ENCODE results near the gene UTP25.

Gene UTP25

DNA sequence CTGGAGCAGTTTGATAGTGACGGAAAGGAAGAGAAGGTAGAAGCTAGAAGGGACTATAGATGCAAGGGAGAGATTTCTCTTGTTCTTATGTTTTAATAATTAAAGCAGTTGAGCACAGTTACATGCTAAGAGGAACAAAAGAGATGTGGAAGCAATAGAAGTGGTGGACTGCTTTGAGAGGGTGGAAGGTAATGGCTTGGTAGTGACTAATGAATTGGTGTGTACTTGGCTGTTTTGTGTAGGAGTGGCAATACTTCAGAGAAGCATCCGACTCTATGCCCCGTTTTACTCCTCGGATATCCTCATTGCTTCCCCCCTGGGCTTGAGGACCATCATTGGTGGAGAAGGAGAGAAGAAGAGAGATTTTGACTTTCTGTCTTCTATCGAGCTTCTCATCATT is 12.8 kb downstream of the UTP25 start:
- DNase-seq, result no peak

DNA sequence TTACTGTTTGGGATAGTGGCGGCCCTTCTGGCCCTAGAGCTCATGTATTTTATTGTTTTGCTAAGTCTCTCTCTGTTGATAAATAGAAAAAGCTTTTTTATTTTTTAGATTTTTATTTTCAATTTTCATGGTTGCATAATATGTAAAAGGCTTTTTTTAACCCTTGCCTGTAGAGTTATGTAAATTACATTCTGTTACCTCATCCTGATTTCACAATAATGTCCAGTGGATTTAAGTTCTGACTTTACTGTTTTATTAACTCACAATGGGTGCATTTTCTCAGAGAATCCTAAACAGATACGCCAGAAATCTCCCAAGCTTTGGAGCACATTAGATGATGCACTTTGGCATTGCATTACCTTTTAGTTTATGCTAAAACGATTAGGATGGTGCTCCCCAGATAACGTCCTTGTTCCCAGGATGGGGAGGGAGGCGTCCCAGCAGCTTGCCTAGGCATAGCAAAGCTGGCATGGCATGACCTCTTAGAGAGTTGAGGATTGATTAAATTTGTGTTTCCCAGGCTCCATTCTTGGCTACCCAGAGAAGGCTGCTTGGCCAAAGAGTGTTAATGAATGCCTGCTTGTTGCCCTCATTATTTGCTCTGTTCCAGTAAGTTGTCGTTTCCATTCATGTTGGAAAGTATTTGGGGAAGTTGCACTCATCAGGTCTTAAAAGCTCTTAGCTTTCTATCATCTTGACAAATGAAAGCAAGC is 17.1 kb downstream of the UTP25 start:
- DNase-seq, result no peak

DNA sequence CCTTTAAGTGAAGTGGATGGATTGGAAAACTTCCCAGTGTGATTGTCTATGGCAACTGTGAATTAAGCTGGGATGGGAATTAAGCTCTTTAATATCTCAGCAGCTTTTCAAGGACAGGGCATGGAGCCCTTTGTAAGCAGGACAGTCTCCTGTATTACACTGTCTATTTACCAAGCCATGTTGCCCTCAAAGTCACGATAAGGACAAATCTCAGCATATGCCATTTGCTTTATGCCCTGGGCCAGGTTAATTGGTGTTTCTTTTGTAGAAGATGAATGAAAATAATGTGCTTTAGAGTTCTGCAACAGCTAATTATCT is 17.6 kb downstream of the UTP25 start:
- no peak for DNase-seq

DNA sequence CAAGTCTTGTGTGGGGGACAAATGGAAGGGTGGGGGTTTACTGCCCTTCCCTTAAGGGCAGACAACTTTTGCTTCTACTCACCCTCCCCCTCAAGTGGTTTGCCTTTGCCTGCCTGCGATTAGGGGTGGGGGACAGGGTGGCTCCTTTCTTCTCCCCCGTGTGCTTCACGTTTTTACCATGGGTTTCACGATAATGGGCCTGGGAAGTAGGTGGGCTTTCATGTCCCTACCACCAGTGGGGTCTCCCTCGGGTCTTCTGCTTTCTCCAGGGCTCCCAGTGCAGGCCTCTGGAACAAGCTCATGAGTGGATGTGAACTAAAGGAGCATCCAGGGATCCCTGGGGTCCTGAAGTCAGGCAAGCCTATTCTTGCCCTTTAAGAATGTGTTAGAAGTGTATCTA is 21.6 kb downstream of the UTP25 start:
- DNase-seq, result no peak

DNA sequence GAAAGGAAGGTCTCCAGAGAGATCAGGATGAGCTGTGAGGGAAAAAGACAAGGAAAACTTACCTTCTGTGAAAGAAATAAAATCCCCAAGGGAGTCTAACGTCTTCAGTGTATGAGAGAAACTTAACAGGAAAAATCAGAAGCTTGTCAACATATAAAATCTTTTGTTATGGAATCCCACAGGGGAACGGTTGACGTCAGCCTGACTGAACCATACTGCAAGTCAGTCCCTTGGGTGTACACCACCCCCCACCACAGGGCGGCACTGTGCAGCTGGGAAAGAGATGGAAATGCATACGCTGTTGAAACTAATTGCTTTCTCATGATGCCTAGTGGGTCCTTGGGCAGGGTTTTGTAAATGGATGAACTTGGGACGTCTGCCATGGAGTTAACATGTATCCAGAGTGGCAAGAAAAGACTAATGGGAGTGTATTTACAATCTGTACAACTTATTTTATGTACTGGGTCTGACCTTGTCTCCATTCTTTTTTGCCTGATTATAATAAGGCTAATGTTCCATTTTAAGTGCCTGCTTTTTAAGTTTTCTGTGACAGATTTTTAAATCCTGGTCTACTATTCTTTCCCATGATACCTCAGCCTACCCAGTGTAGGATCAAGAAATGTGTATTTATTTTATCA is 22.7 kb downstream of the UTP25 start:
- DNase-seq, result no peak

DNA sequence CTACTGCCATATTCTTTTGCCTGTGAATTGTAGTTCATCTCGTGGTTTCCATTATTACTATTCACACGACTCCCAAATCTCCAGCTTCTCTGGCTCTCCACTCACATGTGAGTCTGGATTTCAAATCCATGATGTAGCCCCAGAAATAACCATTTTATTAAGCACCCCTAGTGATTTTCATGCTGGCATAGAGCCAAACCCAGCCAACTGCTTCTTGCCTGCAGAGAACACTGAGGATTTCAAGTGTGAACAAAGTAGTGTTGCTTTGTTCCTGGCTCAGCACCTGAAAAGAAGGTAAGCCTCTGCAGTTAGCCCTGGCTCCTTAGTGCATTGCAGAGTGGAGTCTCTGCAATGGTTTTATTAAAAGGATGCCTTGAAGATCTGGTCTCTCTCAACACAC is 25.9 kb downstream of the UTP25 start:
- DNase-seq, result no peak

DNA sequence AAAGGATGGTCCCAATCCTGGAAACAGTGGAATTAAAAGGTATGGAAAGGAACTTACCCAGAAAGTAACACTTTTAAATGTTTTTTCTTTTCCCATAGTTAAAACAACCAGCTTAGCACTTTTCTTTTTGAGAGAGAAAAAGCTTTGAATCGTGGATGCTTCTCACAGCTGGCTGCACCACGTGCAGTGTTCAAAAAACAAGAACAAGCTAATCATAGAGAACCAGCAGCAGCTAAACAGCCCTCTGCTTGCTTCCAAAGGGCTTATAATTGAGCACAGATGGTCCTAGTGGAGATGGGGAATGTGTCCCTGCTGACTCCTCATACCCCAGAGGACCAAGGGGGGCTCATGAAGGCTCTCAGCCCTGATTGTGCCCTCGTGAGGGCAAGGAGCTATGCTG is 26.4 kb downstream of the UTP25 start:
- no peak for DNase-seq

DNA sequence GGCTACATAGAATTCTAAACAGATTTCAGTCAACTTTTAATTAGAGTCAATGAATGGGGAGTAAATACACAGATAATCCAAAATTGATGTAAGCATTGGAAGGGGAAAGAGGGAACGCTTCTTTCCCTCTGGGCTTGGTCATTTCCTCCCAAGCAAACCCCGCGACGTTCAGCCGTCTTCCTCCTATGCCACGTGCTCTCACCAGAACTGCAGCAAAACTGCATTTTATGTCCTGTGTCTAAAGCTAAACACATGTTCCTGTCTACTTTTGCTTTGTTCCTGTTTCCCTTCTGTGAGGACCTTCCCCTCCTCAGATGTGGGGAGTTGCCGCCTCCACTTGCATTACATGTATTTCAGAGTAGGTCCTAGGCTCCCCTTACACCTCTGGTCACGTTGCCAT is 27.2 kb downstream of the UTP25 start:
- no peak for DNase-seq

DNA sequence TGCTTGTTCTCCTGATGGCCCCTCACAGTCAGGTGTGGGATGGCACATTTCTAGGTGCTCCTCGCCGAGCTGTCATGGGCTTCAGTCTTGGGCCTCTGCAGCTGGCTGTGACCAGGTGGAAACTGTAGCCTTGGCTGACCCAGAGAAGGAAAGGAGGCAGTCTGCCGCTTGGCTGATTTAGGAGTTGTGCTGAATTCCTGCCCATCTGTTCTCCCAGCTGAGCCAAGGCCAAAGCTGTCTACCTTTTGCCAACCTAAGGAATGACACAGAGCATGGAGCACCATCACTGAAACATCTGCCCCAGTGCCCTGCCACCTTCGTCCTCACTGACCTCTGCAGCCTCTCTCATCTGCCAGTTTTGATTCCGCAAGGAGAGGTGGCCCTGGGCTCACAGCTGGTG is 27.9 kb downstream of the UTP25 start:
- DNase-seq, result no peak

DNA sequence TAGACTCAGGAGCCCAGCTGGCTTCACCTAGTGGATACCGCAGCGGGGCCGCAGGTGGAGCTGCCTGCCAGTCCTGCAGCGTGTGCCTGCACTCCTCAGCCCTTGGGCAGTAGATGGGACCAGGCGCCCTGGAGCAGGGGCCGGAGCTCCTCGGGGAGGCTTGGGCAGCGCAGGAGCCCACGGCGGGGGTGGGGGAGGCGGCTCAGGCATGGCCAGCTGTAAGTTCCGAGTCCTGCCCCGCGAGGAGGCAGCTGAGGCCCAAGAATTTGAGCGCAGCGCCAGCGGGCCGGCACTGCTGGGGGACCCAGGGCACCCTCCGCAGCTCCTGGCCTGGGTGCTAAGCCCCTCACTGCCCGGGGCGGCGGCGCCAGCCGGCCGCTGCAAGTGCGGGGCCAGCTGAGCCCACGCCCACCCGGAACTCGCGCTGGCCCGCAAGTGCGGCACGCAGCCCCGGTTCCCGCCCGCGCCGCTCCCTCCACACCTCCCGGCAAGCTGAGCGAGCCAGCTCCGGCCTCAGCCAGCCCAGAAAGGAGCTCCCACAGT is 30.9 kb downstream of the UTP25 start:
- DNase-seq, result no peak

DNA sequence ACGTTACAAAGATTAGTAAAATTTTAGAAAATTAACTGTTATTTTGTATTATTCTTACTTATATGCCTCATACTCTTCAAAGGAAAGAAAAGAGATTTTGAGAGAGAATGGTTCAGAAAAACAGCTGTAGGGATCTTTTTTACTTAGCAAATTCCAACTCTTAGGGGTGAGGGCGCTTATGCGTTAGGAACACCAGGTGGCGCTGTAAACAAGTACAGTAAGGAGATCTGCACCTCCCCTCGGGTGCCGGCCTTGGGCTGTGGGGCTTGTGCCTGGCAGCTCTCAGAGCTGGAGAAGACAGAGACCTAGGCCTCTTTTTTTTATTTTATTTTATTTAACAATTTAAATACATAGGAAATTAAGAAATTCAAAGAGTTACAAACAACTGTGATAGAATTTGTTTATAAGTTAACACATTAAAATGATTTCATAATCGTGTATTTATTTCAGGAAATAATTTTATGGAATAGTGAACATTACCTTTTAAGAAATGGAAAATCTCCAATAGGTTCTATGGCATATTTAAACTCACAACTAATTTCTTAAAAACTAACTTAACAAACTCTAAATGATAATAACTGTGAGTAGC is 32.6 kb downstream of the UTP25 start:
- DNase-seq, result peak; percentile 46

DNA sequence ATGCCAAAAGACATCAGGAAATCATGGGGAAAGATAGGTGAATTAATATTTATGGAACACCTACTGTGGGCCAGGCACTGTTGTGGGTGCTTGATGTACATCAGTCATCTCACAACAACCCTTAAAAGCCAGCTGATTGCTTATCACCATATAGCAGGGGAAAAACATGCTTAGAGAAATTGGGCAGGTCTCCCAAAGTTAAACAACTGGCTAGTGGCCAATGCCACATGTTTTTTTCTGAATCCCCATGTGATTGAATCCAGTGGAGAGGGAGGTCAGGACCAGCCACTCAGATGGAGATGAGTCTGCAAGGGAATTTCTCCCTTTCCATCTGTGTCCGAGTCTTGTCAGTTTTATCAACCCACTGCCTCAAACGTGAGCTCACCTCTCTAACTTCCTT is 33.5 kb downstream of the UTP25 start:
- DNase-seq, result no peak

DNA sequence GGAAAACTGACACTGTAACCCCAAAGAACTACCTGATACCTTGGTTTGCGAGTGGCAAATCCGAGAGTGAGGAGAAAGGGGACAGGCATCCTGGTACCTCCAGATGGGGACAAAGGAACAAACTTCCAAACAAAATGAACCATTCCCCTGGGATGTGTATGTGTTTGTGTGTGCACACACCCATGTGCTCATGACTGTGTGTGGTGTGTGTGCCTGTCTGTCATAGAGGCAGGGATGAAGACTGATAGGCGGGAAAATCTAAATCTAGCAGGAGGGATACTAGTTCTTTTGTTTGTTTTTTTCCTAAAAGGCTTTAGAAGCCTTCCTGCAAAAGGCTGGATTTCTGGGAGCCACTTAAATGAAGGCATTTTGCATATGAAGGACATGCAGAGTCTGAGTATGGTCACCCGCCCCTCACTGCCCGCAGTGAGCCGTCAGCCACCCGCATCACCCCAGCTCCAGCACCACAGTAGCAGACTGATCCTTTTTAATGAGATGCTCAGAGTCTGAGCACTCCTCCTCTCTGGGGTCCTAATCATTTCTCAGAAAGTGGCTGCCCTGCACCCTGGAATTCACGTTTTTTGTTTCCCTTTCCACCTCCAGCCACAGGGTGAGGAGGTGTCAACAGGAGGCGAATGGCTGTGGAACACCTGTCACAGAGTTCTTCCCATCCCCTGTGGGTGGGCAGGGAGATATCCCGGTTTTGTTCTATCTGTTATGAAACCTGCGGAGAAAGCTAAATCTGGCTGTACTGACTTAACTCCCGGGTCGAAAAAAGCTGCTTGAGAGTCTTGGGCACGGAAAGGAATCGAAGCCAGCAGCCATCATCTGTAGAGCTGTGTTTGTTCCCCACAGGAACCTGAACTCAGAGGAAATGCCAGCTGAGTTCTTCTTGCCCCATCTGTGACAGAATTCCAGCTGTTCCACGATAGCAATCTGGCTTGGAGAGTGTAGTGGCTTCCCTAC is 34.9 kb downstream of the UTP25 start:
- no peak for DNase-seq

DNA sequence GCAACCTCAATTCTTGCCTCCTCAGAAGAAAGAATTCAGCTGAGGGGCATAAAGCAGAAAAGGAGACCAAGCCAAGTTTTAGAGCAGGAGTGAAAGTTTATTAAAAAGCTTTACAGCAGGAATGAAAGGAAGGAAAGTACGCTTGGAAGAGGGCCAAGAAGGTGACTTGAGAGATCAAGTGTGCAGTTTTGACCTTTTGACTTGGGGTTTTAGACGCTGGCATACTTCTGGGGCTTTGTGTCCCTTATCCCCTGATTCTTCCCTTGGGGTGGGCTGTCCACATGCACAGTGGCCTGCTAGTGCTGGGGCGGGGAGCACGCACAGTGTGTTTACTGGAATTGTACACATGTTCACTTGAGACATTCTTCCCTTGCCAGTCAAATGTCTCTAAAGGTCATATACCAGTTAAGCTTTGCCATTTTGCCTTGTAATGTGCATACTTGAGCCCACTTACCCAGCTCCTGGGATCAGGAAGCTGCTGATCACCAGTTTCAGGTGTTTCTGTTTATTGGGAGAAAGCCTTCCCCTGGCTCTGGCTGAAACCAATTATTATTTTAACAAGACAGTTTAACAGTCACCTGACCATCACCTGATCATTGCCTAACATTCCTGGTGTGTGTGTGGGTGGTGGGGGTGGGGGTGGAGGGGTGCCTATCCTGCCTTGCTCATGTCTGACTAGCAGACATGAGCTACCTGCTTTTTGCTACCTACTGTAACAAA is 36.2 kb downstream of the UTP25 start:
- no peak for DNase-seq

DNA sequence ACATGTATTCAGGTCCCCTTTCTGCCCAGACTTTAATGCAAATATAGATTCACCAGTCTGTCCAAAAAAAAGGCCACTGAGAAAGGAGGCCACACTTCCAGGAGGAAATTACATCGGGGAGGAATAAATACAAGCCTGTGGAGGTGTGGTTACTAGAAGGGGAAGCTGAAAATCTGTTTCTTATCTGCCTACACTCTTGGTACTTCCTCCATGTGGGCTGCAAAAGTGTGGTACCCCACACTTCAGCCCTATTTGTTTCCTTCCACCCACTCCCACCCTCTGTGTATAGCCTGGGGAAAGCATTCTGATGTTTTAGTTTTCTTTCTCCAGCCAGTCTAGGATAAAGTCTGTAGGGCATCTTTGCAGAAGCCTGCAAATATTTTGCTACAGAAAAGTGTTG is 38.4 kb downstream of the UTP25 start:
- no peak for DNase-seq

DNA sequence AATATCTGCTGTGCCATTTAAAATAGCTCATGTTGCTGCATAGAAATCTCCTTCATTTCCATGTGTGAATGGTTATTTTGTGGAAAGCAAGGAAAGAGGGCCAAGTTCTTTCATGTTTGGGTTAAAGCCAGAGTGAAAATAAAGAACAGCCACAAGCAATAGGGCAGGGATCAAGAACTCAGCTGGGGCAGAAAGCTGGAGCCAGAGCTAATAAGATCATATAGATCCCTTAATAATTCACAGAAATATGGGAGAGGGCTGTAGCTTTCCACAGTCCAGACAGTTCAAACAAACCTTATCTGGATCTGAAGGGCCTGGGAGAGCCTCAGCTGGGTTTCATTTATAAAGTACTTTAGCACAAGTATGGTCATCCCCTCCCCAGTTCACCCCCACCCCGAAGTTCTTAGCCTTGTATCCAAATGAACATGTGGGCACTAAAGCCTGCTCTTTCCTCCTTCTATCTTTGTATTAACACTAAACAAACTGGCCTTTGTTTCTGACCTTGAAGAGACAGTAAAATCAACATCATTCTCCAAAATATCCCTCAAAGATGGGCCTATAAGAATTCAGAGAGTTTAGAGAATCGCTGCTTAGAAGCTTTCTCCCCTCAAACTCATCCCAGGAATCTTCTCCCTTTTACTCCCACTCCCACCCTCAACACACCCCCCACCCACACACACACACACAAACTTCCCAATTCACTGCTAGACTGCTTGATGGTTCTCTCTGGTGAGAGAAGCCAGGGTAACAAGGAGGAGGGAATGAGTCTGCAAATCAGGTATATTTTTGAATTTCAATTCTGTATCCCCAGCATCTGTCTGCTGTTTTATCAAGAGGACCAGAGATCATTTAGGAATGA is 41.7 kb downstream of the UTP25 start:
- DNase-seq, result no peak

DNA sequence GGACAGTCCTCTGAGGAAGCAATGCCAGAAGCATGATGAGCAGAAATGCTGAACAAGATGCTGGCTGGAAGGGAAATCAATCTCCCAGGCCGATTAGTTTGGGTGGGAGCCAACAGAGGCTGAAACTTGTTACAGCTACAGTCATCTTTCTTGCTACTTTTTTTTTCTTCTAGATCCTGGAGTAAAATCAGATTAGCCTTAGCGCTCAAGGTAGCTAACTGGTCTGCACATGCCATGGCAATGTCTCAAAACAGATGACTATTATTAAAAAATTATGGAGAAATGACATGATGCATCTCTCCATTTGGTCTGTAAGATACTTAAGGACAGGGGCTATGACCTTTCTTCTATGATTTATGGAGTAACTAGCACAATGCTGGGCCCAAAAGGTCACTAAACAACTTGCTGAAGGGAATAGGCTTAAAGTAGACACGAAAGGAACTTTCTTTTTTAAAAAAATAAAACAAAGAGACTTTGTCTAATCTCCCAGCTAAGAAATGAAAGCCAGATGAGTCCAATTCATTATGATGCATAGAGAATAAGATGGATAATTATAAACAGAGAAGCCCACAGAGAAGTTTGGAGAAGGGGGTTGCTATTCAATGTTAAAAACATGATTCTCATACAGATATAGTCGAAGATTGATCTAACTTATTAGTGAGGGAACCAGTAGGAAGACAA is 42.5 kb downstream of the UTP25 start:
- no peak for DNase-seq

DNA sequence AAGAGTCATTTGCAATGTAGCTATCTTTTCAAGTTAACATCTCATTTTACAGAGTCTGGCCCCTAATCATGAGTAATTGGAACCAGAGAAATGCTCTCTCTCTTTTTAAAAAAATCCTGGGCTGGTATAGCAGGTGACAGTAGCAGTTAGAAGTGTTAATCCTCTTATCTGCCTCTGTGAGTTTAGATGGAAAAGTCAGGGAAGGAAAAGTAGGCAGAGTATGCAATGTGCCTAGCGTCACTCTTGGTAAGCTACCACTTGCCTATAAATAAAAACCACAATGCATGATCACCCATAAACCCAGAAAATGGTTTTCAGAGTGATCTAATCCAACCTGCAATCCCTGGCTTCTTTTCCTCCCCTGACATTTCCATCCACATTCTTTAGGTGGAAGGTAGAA is 43.2 kb downstream of the UTP25 start:
- no peak for DNase-seq

DNA sequence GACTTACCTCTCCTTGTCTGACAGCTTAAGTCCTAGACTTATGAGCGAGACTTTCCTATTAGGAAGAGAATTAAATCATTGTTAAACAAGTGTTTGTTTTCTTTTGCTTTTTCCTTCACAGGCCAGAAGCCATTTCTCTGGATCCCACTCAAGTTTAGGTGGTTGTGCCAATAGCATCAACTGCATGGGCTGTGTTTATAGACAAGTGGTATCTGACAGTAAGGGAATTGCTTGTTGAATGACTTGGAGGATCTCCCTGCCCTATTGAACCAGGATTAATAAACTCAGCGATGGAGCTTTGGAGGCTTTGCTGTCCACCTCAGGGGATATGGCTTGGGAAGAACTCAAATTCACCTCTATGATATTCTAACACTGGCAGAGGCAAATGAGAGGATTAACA is 43.7 kb downstream of the UTP25 start:
- DNase-seq, result no peak

DNA sequence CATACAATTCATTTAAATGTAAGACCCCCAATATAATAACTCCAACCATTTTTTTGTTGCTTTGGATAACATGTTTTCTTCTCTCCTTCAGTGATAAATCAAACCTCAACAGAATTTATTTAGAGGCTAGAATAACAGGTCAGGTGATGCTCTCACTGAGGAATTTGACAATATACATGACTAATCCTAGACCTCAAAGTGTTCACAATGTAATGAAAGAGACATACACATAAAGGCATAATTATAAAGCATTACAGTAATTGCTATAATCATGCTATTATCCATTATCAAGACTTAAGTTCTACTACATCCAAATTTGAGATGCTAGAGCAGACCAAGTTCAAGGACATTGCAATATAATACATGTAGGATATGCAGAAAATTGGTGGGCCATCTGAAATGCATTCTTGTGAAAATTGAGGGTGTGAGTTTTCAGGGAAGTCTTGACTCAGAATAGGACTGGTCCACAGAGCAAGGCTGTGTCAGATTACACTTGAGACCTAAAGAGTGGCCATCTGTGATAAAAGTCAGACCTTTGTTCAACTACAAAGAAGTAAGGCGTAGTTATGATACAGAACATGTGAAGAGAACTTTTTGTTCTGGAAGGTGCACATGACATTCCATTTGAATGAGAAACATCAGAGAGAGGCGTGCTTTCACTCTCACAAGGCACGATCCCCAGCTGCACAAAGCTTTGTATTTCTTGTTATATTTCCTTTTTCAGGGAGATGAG is 45.5 kb downstream of the UTP25 start:
- DNase-seq, result no peak
